ENCODE data around the gene ARHGAP21. TPM values are rescaled to one million over a fixed set of nuclear protein-coding genes. Genes with fewer than 3 reads are reported as not detected.

The ARHGAP21 gene
- total RNA-seq, 1 experiment from 2014 or later, result 45.8 TPM

GRCh38 chr10:24683554-24683953 lies 40.1 kb downstream of the ARHGAP21 start:
- H3K4me3 ChIP-seq (ENCODE audit: low read depth in 2 of 2, low read length in 2 of 2), result no peak overlapping the region
- H3K9me3 ChIP-seq (ENCODE audit: control insufficient read depth, insufficient read depth, low read depth, low read length), result no peaks in the 10 kb centered on the region
- H3K27ac ChIP-seq (ENCODE audit: low read length), result no peak overlapping the region
- ATAC-seq (no peak), DNase-seq (ENCODE audit: low read depth, low spot score) (no peak)
- no peaks in the 10 kb centered on the region for H3K27me3 ChIP-seq (ENCODE audit: control insufficient read depth, insufficient read depth, low read length)
- H3K36me3 ChIP-seq (ENCODE audit: control insufficient read depth, insufficient read depth, low read length), result no peaks in the 10 kb centered on the region
- intact Hi-C loops (cut with micrococcal nuclease; ENCODE audit: unreplicated experiment) (no loop called here), in situ Hi-C loops (cut with HindIII; ENCODE audit: low pct_unique_long_range_greater_than_20kb, low sequenced_read_pairs) (no loop called here)
- CTCF ChIA-PET, result interaction anchor here (0.7 kb wide), 1 partner anchor 1019 kb away, joined by 5 read pairs; no protein-coding TSS in a partner anchor
- TF ChIP-seq SIN3A (IDR thresholded peaks at IDR 0.05; ENCODE audit: borderline replicate concordance, insufficient read depth, low read depth, low read length) (no peak), TCF7L2 (IDR thresholded peaks at IDR 0.05; ENCODE audit: low read depth, low read length) (no peak)
- TF ChIP-seq, protein P1, sequence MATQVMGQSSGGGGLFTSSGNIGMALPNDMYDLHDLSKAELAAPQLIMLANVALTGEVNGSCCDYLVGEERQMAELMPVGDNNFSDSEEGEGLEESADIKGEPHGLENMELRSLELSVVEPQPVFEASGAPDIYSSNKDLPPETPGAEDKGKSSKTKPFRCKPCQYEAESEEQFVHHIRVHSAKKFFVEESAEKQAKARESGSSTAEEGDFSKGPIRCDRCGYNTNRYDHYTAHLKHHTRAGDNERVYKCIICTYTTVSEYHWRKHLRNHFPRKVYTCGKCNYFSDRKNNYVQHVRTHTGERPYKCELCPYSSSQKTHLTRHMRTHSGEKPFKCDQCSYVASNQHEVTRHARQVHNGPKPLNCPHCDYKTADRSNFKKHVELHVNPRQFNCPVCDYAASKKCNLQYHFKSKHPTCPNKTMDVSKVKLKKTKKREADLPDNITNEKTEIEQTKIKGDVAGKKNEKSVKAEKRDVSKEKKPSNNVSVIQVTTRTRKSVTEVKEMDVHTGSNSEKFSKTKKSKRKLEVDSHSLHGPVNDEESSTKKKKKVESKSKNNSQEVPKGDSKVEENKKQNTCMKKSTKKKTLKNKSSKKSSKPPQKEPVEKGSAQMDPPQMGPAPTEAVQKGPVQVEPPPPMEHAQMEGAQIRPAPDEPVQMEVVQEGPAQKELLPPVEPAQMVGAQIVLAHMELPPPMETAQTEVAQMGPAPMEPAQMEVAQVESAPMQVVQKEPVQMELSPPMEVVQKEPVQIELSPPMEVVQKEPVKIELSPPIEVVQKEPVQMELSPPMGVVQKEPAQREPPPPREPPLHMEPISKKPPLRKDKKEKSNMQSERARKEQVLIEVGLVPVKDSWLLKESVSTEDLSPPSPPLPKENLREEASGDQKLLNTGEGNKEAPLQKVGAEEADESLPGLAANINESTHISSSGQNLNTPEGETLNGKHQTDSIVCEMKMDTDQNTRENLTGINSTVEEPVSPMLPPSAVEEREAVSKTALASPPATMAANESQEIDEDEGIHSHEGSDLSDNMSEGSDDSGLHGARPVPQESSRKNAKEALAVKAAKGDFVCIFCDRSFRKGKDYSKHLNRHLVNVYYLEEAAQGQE (IDR thresholded peaks at IDR 0.05; ENCODE audit: insufficient read depth in 1 of 2, low read depth in 2 of 2, low read length in 1 of 2), result no peak
- TF ChIP-seq, protein P2, sequence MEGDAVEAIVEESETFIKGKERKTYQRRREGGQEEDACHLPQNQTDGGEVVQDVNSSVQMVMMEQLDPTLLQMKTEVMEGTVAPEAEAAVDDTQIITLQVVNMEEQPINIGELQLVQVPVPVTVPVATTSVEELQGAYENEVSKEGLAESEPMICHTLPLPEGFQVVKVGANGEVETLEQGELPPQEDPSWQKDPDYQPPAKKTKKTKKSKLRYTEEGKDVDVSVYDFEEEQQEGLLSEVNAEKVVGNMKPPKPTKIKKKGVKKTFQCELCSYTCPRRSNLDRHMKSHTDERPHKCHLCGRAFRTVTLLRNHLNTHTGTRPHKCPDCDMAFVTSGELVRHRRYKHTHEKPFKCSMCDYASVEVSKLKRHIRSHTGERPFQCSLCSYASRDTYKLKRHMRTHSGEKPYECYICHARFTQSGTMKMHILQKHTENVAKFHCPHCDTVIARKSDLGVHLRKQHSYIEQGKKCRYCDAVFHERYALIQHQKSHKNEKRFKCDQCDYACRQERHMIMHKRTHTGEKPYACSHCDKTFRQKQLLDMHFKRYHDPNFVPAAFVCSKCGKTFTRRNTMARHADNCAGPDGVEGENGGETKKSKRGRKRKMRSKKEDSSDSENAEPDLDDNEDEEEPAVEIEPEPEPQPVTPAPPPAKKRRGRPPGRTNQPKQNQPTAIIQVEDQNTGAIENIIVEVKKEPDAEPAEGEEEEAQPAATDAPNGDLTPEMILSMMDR (IDR thresholded peaks at IDR 0.05), result no peak
- no peaks in the 10 kb centered on the region for H3K4me1 ChIP-seq (ENCODE audit: control insufficient read depth, insufficient read depth, low read length)
- POLR2A ChIA-PET, result no interaction called here
- no TSS peak for BruUV-seq (replicated peaks)

DNA sequence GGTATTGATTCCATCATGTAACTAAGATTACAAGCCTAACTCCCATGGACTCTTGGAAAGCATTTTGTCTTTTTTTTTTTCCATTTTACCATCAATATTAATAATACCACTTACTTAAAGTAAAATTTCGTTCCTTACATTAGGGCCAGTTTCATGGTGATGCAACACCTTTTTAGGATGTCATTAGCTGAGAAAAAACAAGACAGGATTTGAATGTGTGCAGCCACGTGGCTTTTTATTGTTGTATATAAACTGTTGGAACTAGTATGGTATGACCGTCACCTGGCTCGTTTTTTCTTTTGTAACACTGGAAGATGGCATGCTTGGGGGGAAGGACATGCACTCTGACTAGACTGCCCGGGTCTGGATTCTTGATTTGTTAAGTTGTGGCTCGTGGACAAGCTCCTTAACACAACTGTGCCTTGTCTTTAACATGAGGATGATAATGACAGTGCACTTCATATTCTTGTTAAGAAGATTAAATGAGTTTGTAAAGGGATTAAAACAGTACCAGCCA lies 42.1 kb downstream of the ARHGAP21 start:
- BruUV-seq (replicated peaks), result no TSS peak
- Histone ChIP-seq H3K4me3 (ENCODE audit: low read depth in 2 of 2, low read length in 2 of 2) (no peak overlapping the region), H3K36me3 (ENCODE audit: control insufficient read depth, insufficient read depth, low read length) (no peaks in the 10 kb centered on the region), H3K27ac (ENCODE audit: low read length) (no peak overlapping the region; the same call in 1 of the 2 replicates), H3K27me3 (ENCODE audit: control insufficient read depth, insufficient read depth, low read length) (no peaks in the 10 kb centered on the region), H3K4me1 (ENCODE audit: control insufficient read depth, insufficient read depth, low read length) (no peaks in the 10 kb centered on the region), H3K9me3 (ENCODE audit: control insufficient read depth, insufficient read depth, low read depth, low read length) (no peaks in the 10 kb centered on the region)
- DNase-seq (ENCODE audit: low read depth, low spot score) (no peak), ATAC-seq (no peak)
- ChIA-PET CTCF (no interaction called here), POLR2A (interaction anchor here (0.7 kb wide), 1 partner anchor 13 kb away, joined by 5 read pairs; no protein-coding TSS in a partner anchor)
- intact Hi-C loops (cut with micrococcal nuclease; ENCODE audit: unreplicated experiment) (no loop called here), in situ Hi-C loops (cut with HindIII; ENCODE audit: low pct_unique_long_range_greater_than_20kb, low sequenced_read_pairs) (no loop called here)
- TF ChIP-seq, protein P2 (IDR thresholded peaks at IDR 0.05), result no peak
